ENCODE measurements around the gene ETFA.

ETFA gene

DNA sequence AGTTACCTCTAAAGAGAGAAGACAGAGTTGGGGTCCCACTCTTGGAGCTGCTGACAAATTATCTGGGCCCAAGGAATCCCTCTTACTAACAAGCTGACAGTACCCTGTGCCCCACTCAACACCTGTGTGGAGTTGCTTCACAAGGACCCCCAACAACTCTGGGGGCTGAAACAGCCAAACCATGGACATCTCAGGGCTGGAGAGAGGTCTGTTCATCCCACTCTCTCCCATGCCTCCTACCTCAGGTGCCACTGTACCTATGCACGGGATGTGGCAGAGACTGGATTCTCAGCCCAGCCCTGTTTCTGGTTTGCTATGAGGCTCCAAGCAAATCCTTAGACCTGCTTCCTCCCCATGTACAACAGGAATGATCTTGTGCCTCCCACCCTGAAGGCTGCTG lies 101.7 kb downstream of the ETFA start:
- no peak for DNase-seq

DNA sequence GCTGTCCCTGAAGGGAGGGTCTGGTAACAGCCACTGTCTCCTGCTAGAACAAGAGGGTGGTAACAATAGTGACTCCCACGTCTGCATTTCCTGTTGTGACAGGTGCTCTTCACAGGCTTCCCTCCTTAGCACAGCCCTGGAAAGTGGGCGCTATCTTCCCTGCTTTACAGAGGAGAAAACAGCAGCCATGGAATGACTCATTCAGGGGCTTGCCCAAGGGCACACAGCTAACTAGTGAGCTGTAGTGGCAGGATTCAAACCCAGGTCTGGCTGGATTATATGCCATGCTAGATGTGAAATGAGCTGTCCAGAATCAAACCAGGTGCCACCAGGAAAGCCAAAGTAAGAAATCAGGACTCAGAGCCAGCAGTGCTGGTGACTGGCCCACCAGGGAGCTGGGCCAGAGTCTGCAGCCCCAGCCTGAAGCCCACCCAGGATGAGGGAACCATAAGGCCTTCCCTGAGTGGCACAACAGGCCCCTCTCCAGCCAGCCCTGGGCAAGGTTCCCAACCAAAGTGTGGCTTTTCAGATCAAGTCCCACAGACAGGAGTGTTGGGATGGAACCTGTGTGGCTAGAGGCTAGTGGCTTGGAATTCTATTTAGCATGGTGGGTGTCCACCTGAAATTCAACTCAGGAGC lies 102.4 kb downstream of the ETFA start:
- no peak for DNase-seq

DNA sequence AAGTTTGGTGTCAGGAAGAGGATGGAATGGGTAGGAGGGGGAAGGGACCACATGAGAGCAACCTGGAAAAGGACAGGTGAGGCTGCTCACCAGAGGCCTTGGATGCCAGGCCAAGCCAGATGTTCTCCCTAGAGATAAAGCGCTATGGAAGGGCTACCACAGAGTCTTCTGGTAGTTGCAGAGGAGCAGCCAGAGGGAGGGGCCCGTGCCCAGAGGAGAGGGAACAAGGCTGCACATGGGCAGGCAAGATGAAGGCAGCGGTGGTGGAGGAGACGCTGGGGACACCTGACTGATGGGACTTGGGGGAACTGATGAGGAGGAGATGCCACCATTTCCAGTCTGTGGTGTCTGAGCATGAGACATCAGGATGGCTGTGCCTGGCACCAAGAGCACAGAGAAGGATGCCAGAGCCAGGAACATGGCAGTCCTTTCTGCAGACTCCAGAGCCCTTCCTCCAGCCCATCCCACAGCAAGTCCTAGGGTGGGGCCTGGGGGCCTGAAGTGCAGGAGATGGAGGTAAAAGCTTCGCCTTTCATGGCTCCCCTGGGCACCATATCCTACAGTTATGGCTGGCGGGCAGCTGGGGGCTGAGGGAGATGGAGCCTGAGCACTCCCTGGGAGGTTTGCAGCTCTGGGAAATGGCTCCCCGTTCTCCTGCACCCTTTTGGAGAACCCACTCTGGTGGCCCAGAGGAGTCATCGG lies 103.0 kb downstream of the ETFA start:
- DNase-seq, result no peak

DNA sequence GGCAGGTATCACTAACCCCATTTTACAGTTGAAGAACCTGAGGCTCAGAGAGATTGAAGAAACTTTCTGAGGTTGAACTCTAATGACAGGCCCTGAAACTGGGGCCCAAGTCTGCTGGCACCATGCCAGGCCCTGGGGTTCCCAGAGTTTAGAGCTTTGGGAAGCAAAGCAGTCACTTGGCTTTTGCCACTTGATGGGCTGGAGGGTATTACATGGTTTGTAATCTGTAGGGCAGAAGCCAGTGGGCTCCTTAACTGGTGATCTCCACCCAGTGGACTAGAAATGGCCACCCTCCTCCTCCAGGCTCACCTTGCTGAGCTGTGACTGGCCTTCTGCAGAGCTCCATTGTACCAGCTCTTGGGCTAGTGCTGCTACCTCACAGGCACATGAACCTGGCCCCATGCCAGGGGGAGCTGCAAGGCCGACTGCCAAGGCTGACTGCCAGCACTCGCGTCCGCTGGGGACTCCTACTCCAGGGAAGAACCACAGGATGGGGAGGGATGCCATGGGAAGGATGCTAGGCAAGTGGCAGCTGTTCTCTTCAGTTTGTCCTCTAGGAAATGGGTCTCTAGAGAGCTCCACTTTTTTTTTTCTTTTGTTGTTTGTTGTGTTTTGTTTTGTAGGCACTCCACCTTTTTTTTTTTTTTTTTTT lies 104.8 kb downstream of the ETFA start:
- DNase-seq, result peak; percentile 25 to 72

- DNase-seq, result no peak
Observed at GRCh38 chr15:76204916-76205460, 106.3 kb downstream of the ETFA start.

DNA sequence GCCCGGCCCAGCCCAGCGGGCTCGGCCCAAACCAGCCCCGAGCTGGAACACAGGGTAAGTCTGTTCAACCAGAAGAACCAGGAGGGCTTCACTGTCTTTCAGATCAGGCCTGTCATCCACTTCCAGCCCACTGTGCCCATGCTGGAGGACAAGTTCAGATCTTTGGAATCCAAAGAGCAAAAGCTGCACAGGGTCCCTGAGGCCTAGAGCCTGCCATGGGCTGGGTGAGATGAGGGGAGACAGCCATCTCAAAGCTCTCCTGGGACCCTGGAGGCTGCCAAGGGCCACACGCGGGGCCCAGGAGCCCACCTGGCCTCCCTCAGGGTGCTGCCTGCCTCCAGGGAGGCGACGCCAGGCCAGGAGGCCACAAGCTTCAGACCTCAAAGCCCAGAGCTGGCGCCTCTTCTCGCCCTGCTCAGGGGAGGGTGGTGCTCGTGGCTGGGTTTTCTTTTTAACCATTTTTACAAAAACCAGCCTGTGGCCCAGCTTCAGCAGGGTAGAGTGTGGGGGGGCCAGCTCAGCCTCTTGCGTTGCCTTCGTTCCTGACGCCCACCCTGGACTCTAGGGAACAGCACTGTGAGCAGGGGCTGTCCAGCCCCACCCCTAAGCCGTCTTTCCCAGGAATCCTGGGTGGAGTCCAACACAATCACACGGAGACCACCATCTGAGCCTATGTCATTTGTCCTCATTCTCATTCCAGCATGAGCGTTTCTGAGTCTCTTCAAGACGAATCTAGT lies 107.0 kb downstream of the ETFA start:
- no peak for DNase-seq

GRCh38 chr15:76203346-76204108 lies 107.7 kb downstream of the ETFA start:
- DNase-seq, result no peak

DNA sequence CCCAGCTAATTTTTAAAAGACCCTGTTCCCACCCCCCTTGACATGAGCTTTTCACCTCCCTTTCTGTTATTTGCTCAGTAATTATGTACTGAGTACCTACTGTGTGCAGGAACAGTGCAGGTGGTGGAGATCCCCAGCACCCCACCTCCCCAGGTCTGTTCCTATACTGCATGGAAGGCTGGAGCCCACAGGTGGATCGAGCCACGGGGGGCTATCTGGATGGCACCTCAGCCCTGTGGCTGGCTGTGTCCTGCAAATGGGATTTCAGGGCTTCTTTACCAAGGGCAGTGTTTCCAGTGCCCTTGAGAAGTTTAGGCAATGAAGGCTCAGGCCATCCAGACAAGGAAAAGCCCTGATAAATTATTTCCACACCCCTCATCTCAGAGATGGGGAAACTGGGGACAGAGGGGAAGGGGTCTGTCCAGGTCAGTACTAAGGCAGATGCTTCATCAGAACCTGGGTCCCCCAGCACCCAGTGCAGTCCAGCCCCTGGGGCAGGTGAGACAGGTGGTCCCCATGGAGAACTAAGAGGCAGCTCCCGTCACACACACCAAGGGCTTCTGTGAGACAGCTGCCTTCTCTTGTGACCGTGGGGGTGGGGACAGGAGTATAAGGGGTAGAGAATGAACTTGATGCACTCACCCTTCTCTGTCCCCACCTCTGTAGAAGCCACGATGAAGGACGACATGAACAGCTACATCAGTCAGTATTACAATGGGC lies 109.6 kb downstream of the ETFA start:
- no peak for DNase-seq

GRCh38 chr15:76200641-76201105 lies 110.6 kb downstream of the ETFA start:
- DNase-seq, result no peak

- no peak for DNase-seq
Observed at GRCh38 chr15:76200083-76200465, 111.2 kb downstream of the ETFA start.

GRCh38 chr15:76199106-76200082 lies 111.9 kb downstream of the ETFA start:
- no peak for DNase-seq

GRCh38 chr15:76198456-76199105 lies 112.7 kb downstream of the ETFA start:
- DNase-seq, result no peak

GRCh38 chr15:76197703-76198455 lies 113.4 kb downstream of the ETFA start:
- DNase-seq, result peak; percentile 44 to 70

DNA sequence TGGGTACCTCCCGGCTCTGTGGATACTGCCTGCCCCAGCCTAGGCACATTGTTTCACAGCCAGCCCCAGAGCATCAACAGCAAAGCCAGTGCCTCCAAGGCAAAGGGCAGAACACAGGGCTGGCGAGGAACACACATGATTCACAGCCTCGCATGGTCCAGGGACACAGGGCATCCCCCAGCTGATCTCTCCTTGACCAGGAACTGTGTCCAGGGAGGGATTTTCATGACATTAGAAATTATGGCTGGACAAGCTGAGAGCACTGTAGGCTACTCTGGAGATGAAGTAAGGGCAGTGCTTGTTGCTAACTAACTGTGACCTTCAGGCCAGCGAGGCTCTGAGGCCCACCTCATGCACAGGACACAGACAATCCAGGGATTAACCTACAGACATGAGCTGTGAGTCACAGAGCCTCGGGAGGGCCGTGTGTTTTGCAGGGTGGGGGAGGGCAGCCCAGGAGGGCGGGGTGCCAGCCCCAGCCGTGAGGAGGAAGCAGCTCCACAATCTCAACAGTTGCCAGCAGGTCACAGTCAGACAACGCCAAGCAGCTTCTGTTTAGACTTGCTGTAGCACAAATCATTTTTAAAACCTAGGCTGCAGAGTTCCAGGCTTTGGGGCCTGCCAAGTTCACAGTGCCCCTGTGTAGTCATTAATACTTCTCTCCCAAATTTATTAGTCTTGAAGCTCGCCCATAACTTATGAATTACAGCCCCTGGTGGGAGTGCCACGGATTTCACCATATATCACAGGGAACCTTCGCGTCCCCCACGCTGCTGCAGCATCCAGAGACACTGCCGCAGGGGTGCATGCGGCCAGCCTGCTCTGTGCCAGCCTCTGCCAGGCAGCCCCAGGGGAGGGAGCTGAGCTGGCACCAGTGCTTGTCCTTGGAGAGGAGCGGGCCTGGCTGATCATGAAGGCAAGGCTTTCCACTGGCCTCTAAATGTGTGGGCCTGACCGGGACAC lies 114.7 kb downstream of the ETFA start:
- peak in 1 of 2 experiments; percentile 43 for DNase-seq

GRCh38 chr15:76195506-76196268 lies 115.6 kb downstream of the ETFA start:
- DNase-seq, result no peak

- DNase-seq, result no peak
Observed at GRCh38 chr15:76193934-76194333, 117.3 kb downstream of the ETFA start.

- DNase-seq, result no peak
Observed at GRCh38 chr15:76192715-76193114, 118.6 kb downstream of the ETFA start.
